GM12873 (cell line): ENCODE results near the gene DEK.

ENCODE experiments used
- CTCF ChIP-seq: IDR thresholded peaks from 2 replicates; pipeline ENCODE4 v1.5.1; 2012; ENCODE audit warnings: low read depth, mild to moderate bottlenecking, moderate library complexity, low read length, control low read depth; ENCODE audit not compliant: insufficient read depth; ENCODE audit errors: missing control alignments

DEK gene

GRCh38 chr6:18219591-18219990, 44.7 kb downstream of the DEK start:
- no peak for TF ChIP-seq CTCF

- no peak for TF ChIP-seq CTCF
These were observed 46.1 kb downstream of the DEK start for GRCh38 chr6:18218233-18218632.

GRCh38 chr6:18216411-18216810, 47.9 kb downstream of the DEK start:
- no peak for TF ChIP-seq CTCF

GRCh38 chr6:18215436-18215835, 48.9 kb downstream of the DEK start:
- no peak for TF ChIP-seq CTCF

GRCh38 chr6:18214003-18214402, 50.3 kb downstream of the DEK start:
- TF ChIP-seq CTCF, result no peak

- TF ChIP-seq CTCF, result no peak
These were observed 50.9 kb downstream of the DEK start for GRCh38 chr6:18213439-18213838.

- TF ChIP-seq CTCF, result no peak
These were observed 52.1 kb downstream of the DEK start for GRCh38 chr6:18212231-18212630.

- TF ChIP-seq CTCF, result no peak
These were observed 53.0 kb downstream of the DEK start for GRCh38 chr6:18211338-18211737.
